ENCODE data around the gene TRIOBP.

DNA sequence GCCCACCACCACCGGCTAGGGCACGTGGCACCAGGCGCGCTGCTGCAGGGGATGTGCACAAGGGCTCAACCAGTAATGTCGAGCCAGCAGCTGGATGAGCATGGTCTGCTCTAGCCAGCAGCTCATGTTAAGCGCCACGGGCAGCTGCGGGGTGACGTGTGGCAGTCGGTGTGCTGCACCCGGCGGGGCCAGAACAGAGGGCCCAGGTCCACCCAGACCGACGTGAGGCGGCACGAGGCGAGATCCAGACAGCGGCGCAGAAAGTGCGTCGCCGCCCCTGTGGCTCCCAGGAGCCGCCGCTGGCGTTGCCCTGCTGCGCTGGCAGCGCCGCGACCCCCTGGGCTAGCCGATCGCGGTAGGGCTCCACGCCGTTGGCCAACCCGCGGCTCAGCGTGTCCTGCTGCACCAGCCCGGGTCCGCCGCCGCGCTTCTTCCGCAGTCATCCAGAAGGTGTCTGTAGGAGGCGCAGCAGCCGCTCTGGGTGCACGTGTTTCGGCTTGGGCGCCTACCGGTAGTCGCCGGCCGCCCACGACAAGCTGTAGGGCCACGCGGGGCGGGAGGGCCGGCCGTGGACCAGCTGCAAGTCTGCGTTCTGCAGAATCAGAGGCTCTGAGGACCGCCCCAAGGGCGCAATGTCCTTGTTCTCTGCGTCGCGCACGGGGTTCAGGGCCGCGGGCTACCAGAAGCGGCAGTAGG, 121.7 kb downstream of the TRIOBP start:
- TF ChIP-seq, protein P1, sequence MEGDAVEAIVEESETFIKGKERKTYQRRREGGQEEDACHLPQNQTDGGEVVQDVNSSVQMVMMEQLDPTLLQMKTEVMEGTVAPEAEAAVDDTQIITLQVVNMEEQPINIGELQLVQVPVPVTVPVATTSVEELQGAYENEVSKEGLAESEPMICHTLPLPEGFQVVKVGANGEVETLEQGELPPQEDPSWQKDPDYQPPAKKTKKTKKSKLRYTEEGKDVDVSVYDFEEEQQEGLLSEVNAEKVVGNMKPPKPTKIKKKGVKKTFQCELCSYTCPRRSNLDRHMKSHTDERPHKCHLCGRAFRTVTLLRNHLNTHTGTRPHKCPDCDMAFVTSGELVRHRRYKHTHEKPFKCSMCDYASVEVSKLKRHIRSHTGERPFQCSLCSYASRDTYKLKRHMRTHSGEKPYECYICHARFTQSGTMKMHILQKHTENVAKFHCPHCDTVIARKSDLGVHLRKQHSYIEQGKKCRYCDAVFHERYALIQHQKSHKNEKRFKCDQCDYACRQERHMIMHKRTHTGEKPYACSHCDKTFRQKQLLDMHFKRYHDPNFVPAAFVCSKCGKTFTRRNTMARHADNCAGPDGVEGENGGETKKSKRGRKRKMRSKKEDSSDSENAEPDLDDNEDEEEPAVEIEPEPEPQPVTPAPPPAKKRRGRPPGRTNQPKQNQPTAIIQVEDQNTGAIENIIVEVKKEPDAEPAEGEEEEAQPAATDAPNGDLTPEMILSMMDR (conservative IDR thresholded peaks at IDR 0.05 in 1 of 2, IDR thresholded peaks at IDR 0.05 in 1 of 2; ENCODE audit: low read depth in 1 of 2, low read length in 2 of 2), result peak; percentile 13 to 15
- TF ChIP-seq EZH2 (IDR thresholded peaks at IDR 0.05; ENCODE audit: low read length, missing control alignments), result no peak
